GM21360 (cell line): ENCODE data around the gene PRMT1.
A peak's percentile ranks its signal among the peaks of the same experiment; 100 is the strongest.

Source experiments
- ATAC-seq: cut with Tn5 transposase; IDR thresholded peaks from one replicate; pipeline ENCODE4 v1.9.1; 2021; ENCODE audit warnings: mild to moderate bottlenecking, moderate library complexity; ENCODE audit not compliant: unreplicated experiment

PRMT1 gene

GRCh38 chr19:49651029-49651819 lies 25.8 kb upstream of the PRMT1 start:
- ATAC-seq = no peak

GRCh38 chr19:49651820-49652550 lies 25.1 kb upstream of the PRMT1 start:
- no peak for ATAC-seq

- ATAC-seq = no peak
Measured at GRCh38 chr19:49652551-49653465, 24.3 kb upstream of the PRMT1 start.

- ATAC-seq = no peak
Measured at GRCh38 chr19:49653466-49653806, 23.6 kb upstream of the PRMT1 start.

GRCh38 chr19:49654581-49654980 lies 22.5 kb upstream of the PRMT1 start:
- no peak for ATAC-seq

GRCh38 chr19:49655570-49656455 lies 21.3 kb upstream of the PRMT1 start:
- no peak for ATAC-seq

GRCh38 chr19:49656456-49657109 lies 20.5 kb upstream of the PRMT1 start:
- no peak for ATAC-seq

- ATAC-seq = no peak
Measured at GRCh38 chr19:49657493-49658138, 19.5 kb upstream of the PRMT1 start.

GRCh38 chr19:49658139-49658517 lies 18.9 kb upstream of the PRMT1 start:
- ATAC-seq = no peak

- ATAC-seq = no peak
Measured at GRCh38 chr19:49658566-49659442, 18.3 kb upstream of the PRMT1 start.

- ATAC-seq = no peak
Measured at GRCh38 chr19:49660338-49660961, 16.6 kb upstream of the PRMT1 start.

- no peak for ATAC-seq
Measured at GRCh38 chr19:49662011-49662410, 15.1 kb upstream of the PRMT1 start.

- ATAC-seq = no peak
Measured at GRCh38 chr19:49663224-49663623, 13.8 kb upstream of the PRMT1 start.

GRCh38 chr19:49664171-49665035 lies 12.7 kb upstream of the PRMT1 start:
- ATAC-seq = no peak

GRCh38 chr19:49665036-49665350 lies 12.1 kb upstream of the PRMT1 start:
- ATAC-seq = no peak

GRCh38 chr19:49665351-49666119 lies 11.5 kb upstream of the PRMT1 start, which contains the start of the genes BCL2L12 and IRF3:
Gene BCL2L12, plus strand, starts transcription at chr19:49665933. Its CDS starts 760 bp downstream, at chr19:49666693.
Gene IRF3, minus strand, starts transcription at chr19:49665857. Its CDS starts 1,019 bp downstream, at chr19:49664838.
- ATAC-seq = peak; percentile 76
